HEK293T (cell line): ENCODE results near the gene CCDC149.

ENCODE experiments used
- SP1 ChIP-seq: fragments of 450-650 bp; IDR thresholded peaks from 2 replicates; pipeline ENCODE4 v1.6.1; 2017
- ZNF384 ChIP-seq: fragments of 450-650 bp; IDR thresholded peaks from 2 replicates; pipeline ENCODE4 v1.6.1; 2016

GRCh38 chr4:24796620-24797019, 116.2 kb downstream of the CCDC149 start:
- TF ChIP-seq ZNF384 (no peak), SP1 (no peak)
